Measurements from ENCODE around the gene RYR2.

DNA sequence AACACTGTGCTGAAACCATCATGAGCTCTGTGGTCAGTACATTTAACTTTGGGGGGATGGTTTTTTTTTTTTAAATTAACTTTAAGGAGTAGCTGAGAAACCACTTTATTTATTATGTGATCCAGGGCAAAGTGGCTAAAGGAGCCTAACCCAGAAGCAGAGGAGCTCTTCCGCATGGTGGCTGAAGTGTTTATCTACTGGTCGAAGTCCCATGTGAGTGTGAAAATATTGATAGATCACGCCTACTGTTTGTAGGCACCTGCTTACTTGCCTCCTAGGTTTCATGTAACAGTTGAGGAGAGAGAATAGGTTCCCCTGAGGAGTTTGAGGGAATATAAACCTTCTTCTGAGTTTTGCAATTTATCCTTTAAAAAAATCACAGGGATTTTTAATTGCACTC, 667.4 kb downstream of the RYR2 start:
- TF ChIP-seq, protein P1, sequence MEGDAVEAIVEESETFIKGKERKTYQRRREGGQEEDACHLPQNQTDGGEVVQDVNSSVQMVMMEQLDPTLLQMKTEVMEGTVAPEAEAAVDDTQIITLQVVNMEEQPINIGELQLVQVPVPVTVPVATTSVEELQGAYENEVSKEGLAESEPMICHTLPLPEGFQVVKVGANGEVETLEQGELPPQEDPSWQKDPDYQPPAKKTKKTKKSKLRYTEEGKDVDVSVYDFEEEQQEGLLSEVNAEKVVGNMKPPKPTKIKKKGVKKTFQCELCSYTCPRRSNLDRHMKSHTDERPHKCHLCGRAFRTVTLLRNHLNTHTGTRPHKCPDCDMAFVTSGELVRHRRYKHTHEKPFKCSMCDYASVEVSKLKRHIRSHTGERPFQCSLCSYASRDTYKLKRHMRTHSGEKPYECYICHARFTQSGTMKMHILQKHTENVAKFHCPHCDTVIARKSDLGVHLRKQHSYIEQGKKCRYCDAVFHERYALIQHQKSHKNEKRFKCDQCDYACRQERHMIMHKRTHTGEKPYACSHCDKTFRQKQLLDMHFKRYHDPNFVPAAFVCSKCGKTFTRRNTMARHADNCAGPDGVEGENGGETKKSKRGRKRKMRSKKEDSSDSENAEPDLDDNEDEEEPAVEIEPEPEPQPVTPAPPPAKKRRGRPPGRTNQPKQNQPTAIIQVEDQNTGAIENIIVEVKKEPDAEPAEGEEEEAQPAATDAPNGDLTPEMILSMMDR (conservative IDR thresholded peaks at IDR 0.05; ENCODE audit: low read length) = no peak
- TF ChIP-seq EZH2phosphoT487 (IDR thresholded peaks at IDR 0.05; ENCODE audit: borderline replicate concordance, low read depth, low read length) = no peak
